HUDEP-2 (cell line): ENCODE measurements around the gene RAX2.
"Not testable (repeated sequence)": the region's sequence is repeated elsewhere in the genome, so short reads cannot be mapped to it uniquely, and the experiment has no call there.

Experiments used
- DNase-seq, 76 experiments: peaks; one replicate each; lab custom pipeline; 2025; ENCODE audit not compliant: unreplicated experiment in 76 of 76; lab: John Stamatoyannopoulos, UW

Gene RAX2

GRCh38 chr19:3762130-3762473 lies 9.9 kb downstream of the RAX2 start:
- no peak for DNase-seq

DNA sequence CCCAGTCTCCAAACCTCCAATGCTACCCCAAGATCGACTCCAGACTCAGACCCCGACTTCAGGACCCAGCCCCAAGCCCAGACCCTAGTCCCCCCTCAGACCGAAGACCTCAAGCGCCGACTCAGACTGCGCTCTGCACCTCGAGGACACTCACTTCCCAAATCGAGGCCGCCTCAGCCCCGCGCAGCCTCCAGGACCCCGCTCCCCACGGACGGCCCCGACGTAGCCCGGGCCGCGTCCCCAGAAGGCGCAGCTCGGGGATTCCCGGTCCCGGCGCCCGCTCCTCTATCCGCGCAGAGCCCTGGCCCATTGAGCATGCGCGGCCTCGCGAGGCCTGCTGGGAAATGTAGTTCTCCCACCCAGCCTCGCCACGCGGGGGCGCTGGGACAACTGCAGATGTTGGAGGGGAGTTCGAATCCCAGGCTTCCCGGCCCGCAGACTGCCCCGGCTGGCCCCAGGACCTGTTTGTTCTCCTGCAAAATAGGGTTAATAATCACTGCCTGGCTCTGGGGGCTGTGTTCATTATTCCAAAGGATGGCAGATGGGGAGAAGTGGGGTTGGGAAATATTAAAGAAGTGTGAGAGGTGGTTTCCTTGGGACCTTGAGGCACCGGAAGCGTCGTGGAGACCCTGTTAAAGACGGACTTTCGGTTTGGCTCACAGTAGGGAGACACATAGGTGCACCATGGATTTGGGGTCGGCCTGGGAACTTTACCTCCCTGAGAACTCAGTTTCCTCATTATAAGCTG lies 10.5 kb downstream of the RAX2 start, which contains the start of gene APBA3:
Gene APBA3 (minus strand): TSS at position 311 of the 748 bp plus-strand sequence. CDS start 1,428 bp downstream, outside the sequence.
- peak in 75 of 76 experiments; percentile 70 to 99 (median 95) for DNase-seq

- peak in 3 of 76 experiments; percentile 18 to 59 (median 45) for DNase-seq
These were observed 11.1 kb downstream of the RAX2 start for GRCh38 chr19:3760871-3761361.

GRCh38 chr19:3759482-3760254 lies 12.4 kb downstream of the RAX2 start:
- DNase-seq: no peak

GRCh38 chr19:3758297-3758696 lies 13.7 kb downstream of the RAX2 start:
- not testable (repeated sequence) for DNase-seq

- not testable (repeated sequence) for DNase-seq
These were observed 14.3 kb downstream of the RAX2 start for GRCh38 chr19:3757705-3758104.

GRCh38 chr19:3753631-3754410 lies 18.2 kb downstream of the RAX2 start:
- no peak for DNase-seq

GRCh38 chr19:3752492-3752891 lies 19.5 kb downstream of the RAX2 start:
- DNase-seq: no peak

DNA sequence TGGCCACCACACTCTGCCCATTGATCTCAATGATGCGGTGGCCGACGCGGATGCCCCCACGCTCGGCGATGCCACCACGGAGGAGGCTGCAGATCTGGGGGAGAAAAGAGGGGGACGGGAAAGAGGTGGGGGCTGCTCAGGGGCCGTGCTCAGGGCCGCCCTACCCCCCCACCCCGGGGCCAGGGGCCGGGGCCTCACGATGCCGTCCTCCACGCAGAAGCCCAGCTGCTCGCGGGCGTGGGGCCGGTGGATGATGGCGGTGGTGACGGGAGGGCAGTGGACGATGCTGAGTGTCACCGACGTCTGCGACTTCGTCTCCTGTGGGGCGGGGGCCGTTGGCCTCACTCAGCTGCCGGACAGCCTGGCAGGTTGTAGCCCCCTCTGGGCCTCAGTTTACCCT lies 20.8 kb downstream of the RAX2 start:
- no peak for DNase-seq

DNA sequence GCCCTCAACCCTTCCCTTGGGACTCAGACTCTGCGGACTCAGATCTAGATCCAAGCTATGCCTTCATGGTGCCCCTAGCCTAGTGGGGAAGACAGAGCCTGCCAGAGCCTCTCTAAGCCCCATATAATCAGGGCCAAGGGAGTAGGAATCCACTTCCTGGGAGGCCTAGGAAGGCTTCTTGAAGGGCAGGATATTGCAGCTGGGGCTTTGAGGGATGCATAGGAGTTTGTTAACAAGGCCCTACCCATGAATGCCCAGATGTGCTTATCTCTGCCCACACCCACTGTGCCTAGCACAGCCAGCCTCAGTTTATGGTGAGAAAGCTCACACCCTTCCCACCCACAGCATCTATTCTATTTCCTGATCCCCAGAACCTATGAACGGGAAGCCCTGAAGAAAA lies 21.8 kb downstream of the RAX2 start:
- peak in 3 of 76 experiments; percentile 15 to 24 (median 20) for DNase-seq

GRCh38 chr19:3748965-3749364 lies 23.1 kb downstream of the RAX2 start:
- DNase-seq: no peak

DNA sequence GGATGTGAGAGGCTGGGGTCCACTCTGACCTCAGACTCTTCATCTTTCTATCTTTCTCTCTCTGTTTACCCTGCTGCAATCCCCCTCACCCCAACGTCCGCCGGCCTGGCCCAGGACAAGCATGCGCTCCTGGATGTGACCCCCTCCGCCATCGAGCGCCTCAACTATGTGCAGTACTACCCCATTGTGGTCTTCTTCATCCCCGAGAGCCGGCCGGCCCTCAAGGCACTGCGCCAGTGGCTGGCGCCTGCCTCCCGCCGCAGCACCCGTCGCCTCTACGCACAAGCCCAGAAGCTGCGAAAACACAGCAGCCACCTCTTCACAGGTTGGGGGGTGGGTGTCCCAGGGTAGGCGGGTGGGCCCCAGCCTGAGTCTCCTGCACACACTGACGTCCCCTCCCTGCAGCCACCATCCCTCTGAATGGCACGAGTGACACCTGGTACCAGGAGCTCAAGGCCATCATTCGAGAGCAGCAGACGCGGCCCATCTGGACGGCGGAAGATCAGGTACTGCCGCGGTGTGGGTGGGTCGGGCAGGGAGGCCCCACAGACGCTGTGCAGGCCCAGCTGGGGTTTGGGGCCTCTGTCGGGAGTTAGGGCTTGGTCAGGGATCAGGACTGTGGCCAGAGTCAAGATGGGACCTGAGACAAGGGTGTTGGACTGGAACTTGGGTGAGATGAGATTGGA lies 25.5 kb downstream of the RAX2 start:
- DNase-seq: no peak

GRCh38 chr19:3745363-3746045 lies 26.5 kb downstream of the RAX2 start:
- DNase-seq: no peak

DNA sequence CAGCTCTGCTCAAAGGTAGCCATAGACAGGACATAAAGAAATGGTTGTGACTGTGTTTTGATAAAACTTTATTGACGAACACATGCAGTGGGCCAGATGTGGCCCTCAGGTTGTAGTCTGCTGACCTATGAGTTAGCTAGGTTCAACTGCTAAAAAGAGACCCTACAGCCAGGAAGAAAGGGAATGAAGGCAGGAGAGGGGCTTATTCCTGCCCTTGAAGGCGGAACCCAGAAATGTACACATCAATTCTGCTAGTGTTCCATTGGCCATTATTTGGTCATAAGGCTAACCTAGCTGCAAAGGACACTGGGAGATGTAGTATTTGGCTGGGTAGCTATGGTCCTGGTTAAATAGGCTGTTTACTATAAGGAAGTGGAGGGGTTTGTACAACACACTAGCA lies 28.5 kb downstream of the RAX2 start:
- DNase-seq: peak in 4 of 76 experiments; percentile 8 to 33 (median 19)

GRCh38 chr19:3740431-3740830 lies 31.6 kb downstream of the RAX2 start:
- no peak for DNase-seq

- no peak for DNase-seq
These were observed 33.4 kb downstream of the RAX2 start for GRCh38 chr19:3738477-3739220.

- DNase-seq: no peak
These were observed 34.4 kb downstream of the RAX2 start for GRCh38 chr19:3737487-3738205.

GRCh38 chr19:3736106-3736724 lies 35.8 kb downstream of the RAX2 start:
- DNase-seq: no peak
